Measurements from ENCODE around the gene LNPK. TPM values are rescaled to one million over a fixed set of nuclear protein-coding genes. Genes with fewer than 3 reads are reported as not detected.

The LNPK gene
- total RNA-seq, 1 donor: 48.8 TPM

DNA sequence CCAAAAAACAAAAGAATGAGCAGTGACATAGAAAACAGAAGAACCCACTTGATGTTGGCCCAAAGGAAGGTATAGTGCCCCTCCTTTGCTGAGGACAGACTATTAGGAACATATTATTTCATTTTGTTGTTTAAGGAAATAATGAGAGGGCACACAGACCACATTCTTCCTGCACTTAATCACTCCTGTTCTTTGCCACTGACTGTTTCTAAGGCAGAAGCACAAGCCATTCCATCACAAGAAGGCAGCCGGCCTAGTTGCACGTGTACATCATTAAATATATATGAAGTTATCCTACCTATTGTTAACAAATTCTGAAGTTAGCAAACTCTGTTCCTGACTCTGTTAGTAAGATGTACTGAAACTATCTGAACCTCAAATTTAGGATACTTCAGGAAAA, 110.0 kb downstream of the LNPK start:
- DNase-seq (ENCODE audit: low read depth): no peak
- TF ChIP-seq, protein P1, sequence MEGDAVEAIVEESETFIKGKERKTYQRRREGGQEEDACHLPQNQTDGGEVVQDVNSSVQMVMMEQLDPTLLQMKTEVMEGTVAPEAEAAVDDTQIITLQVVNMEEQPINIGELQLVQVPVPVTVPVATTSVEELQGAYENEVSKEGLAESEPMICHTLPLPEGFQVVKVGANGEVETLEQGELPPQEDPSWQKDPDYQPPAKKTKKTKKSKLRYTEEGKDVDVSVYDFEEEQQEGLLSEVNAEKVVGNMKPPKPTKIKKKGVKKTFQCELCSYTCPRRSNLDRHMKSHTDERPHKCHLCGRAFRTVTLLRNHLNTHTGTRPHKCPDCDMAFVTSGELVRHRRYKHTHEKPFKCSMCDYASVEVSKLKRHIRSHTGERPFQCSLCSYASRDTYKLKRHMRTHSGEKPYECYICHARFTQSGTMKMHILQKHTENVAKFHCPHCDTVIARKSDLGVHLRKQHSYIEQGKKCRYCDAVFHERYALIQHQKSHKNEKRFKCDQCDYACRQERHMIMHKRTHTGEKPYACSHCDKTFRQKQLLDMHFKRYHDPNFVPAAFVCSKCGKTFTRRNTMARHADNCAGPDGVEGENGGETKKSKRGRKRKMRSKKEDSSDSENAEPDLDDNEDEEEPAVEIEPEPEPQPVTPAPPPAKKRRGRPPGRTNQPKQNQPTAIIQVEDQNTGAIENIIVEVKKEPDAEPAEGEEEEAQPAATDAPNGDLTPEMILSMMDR (IDR thresholded peaks at IDR 0.05; ENCODE audit: insufficient read depth, low read depth, low read length): no peak
- H3K4me3 ChIP-seq (ENCODE audit: low read depth, low read length): no peak overlapping the region

- H3K4me3 ChIP-seq (ENCODE audit: low read depth, low read length): no peak overlapping the region
- no peak for DNase-seq (ENCODE audit: low read depth)
- TF ChIP-seq, protein P1 (IDR thresholded peaks at IDR 0.05; ENCODE audit: insufficient read depth, low read depth, low read length): no peak
Measured at GRCh38 chr2:175890636-175891242, 111.3 kb downstream of the LNPK start.

GRCh38 chr2:175889701-175890302, 112.3 kb downstream of the LNPK start:
- no peak overlapping the region for H3K4me3 ChIP-seq (ENCODE audit: low read depth, low read length)
- no peak for DNase-seq (ENCODE audit: low read depth)
- TF ChIP-seq, protein P1 (IDR thresholded peaks at IDR 0.05; ENCODE audit: insufficient read depth, low read depth, low read length): no peak

DNA sequence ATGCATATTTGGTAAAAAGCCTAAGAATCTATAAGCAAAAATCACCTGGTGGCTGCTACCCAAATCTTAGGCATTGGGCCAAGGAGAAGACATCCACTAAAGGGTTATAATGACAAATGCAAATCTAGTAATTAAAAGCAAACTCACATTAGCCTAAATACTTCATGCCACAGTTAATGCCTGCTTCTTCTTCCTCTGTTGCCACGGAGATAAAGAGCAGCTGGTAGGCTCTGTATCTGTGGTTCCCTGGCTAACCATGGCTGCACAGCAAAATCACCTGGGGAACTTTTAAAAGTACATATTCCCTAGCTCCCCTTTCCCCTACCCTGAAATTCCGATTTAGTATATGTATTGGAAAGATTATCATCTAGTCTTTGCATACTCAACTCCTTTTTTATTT, 114.3 kb downstream of the LNPK start:
- H3K4me3 ChIP-seq (ENCODE audit: low read depth, low read length): no peak overlapping the region
- no peak for DNase-seq (ENCODE audit: low read depth)
- TF ChIP-seq, protein P1 (IDR thresholded peaks at IDR 0.05; ENCODE audit: insufficient read depth, low read depth, low read length): no peak

- DNase-seq (ENCODE audit: low read depth): no peak
- TF ChIP-seq, protein P1 (IDR thresholded peaks at IDR 0.05; ENCODE audit: insufficient read depth, low read depth, low read length): no peak
- no peak overlapping the region for H3K4me3 ChIP-seq (ENCODE audit: low read depth, low read length)
Measured at GRCh38 chr2:175884697-175885393, 117.2 kb downstream of the LNPK start.

- no peak for DNase-seq (ENCODE audit: low read depth)
- H3K4me3 ChIP-seq (ENCODE audit: low read depth, low read length): no peak overlapping the region
- TF ChIP-seq, protein P1 (IDR thresholded peaks at IDR 0.05; ENCODE audit: insufficient read depth, low read depth, low read length): no peak
Measured at GRCh38 chr2:175883586-175884194, 118.4 kb downstream of the LNPK start.

Data from fibroblast of villous mesenchyme (primary cell).